ENCODE results near the gene ATM. TPM values are rescaled to one million over a fixed set of nuclear protein-coding genes. Genes with fewer than 3 reads are reported as not detected.

ATM gene
- total RNA-seq, 6 experiments from 2014 or later: 42.0 to 50.5 (median 47.3) TPM

GRCh38 chr11:108324587-108324986, 101.7 kb downstream of the ATM start:
- H3K27ac Mint-ChIP-seq: peak overlapping the region; percentile 55
- H3K4me3 Mint-ChIP-seq: peak overlapping the region; percentile 60
- H3K36me3 Mint-ChIP-seq (ENCODE audit: low read depth): peaks cover 15% of the 10 kb centered on the region; the same call in 1 of the 2 replicates
- H3K9me3 Mint-ChIP-seq: no peaks in the 10 kb centered on the region
- TF ChIP-seq CTCF (IDR thresholded peaks at IDR 0.05): no peak
- H3K27me3 Mint-ChIP-seq (ENCODE audit: insufficient read depth): peaks cover 2% of the 10 kb centered on the region; the same call in 1 of the 2 replicates
- DNase-seq: peak; percentile 20
- peaks cover 50% of the 10 kb centered on the region for H3K4me1 Mint-ChIP-seq (ENCODE audit: low read depth)

- H3K4me3 Mint-ChIP-seq: no peak overlapping the region
These were observed 110.6 kb downstream of the ATM start for GRCh38 chr11:108333403-108333899.

GRCh38 chr11:108338750-108339149, 115.9 kb downstream of the ATM start:
- H3K4me3 Mint-ChIP-seq: no peak overlapping the region
- no peaks in the 10 kb centered on the region; the same call in 1 of the 2 replicates for H3K27me3 Mint-ChIP-seq (ENCODE audit: insufficient read depth)
- no peak for DNase-seq
- H3K36me3 Mint-ChIP-seq (ENCODE audit: low read depth): peaks cover 21% of the 10 kb centered on the region
- TF ChIP-seq CTCF (IDR thresholded peaks at IDR 0.05): no peak
- H3K27ac Mint-ChIP-seq: no peak overlapping the region
- H3K4me1 Mint-ChIP-seq (ENCODE audit: low read depth): peaks cover 6% of the 10 kb centered on the region; the same call in 1 of the 2 replicates
- no peaks in the 10 kb centered on the region for H3K9me3 Mint-ChIP-seq

More at GRCh38 chr11:108333403-108333899, 110.6 kb downstream of the ATM start:
- H3K4me1 Mint-ChIP-seq (ENCODE audit: low read depth): no peaks in the 10 kb centered on the region
- H3K36me3 Mint-ChIP-seq (ENCODE audit: low read depth): peaks cover 27% of the 10 kb centered on the region
- no peak for DNase-seq
- no peak overlapping the region for H3K27ac Mint-ChIP-seq
- H3K9me3 Mint-ChIP-seq: no peaks in the 10 kb centered on the region
- H3K27me3 Mint-ChIP-seq (ENCODE audit: insufficient read depth): no peaks in the 10 kb centered on the region; the same call in 1 of the 2 replicates
- no peak for TF ChIP-seq CTCF (IDR thresholded peaks at IDR 0.05)

- Mint-ChIP-seq H3K27me3 (ENCODE audit: insufficient read depth) (no peaks in the 10 kb centered on the region), H3K27ac (no peak overlapping the region), H3K4me1 (ENCODE audit: low read depth) (peaks cover 19% of the 10 kb centered on the region), H3K4me3 (no peak overlapping the region), H3K9me3 (no peaks in the 10 kb centered on the region), H3K36me3 (ENCODE audit: low read depth) (peaks cover 9% of the 10 kb centered on the region)
- TF ChIP-seq CTCF (IDR thresholded peaks at IDR 0.05): no peak
- DNase-seq: no peak
These were observed 118.1 kb downstream of the ATM start for GRCh38 chr11:108340973-108341372.

- peaks cover 19% of the 10 kb centered on the region for H3K4me1 Mint-ChIP-seq (ENCODE audit: low read depth)
- no peak for DNase-seq
- no peak overlapping the region for H3K4me3 Mint-ChIP-seq
- no peak overlapping the region; the same call in 1 of the 2 replicates for H3K27ac Mint-ChIP-seq
- peaks cover 5% of the 10 kb centered on the region for H3K36me3 Mint-ChIP-seq (ENCODE audit: low read depth)
- TF ChIP-seq CTCF (IDR thresholded peaks at IDR 0.05): no peak
- no peaks in the 10 kb centered on the region for H3K9me3 Mint-ChIP-seq
- H3K27me3 Mint-ChIP-seq (ENCODE audit: insufficient read depth): no peaks in the 10 kb centered on the region
These were observed 118.8 kb downstream of the ATM start for GRCh38 chr11:108341654-108342053.
